Natural killer cell (primary cell): ENCODE data around the gene IL11RA. TPM values are rescaled to one million over a fixed set of nuclear protein-coding genes. Genes with fewer than 3 reads are reported as not detected.

ENCODE experiments used
- ATAC-seq, 3 donors: fragments of 150-1000 bp in 2 of 3; fragments of 200-7000 bp in 1 of 3; cut with Tn5 transposase; 1 replicate in 1 of 3; 2 replicates in 2 of 3; pipeline ENCODE4 v1.10.0; 2021; ENCODE audit warnings: mild to moderate bottlenecking in 2 of 3, moderate library complexity in 2 of 3
- DNase-seq, 2 donors: peaks; one replicate each; pipeline versions ENCODE4 v3.0.0 to v3.0.0-alpha.2; 2013 to 2021; ENCODE audit warnings: mixed read lengths in 1 of 2
- H3K27ac ChIP-seq: one replicate; pipeline ENCODE4 v1.5.1; 2013; ENCODE audit warnings: mild to moderate bottlenecking, low read length
- H3K27me3 ChIP-seq: one replicate; pipeline ENCODE4 v1.6.1; 2013; ENCODE audit warnings: low read length; ENCODE audit not compliant: control insufficient read depth, insufficient read depth
- H3K36me3 ChIP-seq: one replicate; pipeline ENCODE4 v1.6.1; 2013; ENCODE audit warnings: low read length; ENCODE audit not compliant: control insufficient read depth, insufficient read depth
- H3K4me1 ChIP-seq: one replicate; pipeline ENCODE4 v1.6.1; 2013; ENCODE audit warnings: low read length; ENCODE audit not compliant: control insufficient read depth, insufficient read depth
- H3K4me3 ChIP-seq: one replicate; pipeline ENCODE4 v1.5.1; 2013; ENCODE audit warnings: low read length
- H3K9me3 ChIP-seq: one replicate; pipeline ENCODE4 v1.6.1; 2013; ENCODE audit warnings: low read length; ENCODE audit not compliant: control insufficient read depth, insufficient read depth
- H3K27ac Mint-ChIP-seq, 2 donors: one replicate each; pipeline ENCODE4 v1.8.0; 2022; ENCODE audit warnings: mild to moderate bottlenecking in 2 of 2, mixed read lengths in 2 of 2, moderate library complexity in 1 of 2
- H3K27me3 Mint-ChIP-seq, 2 donors: one replicate each; pipeline ENCODE4 v1.8.0; 2022; ENCODE audit warnings: low read depth in 2 of 2, mixed read lengths in 2 of 2
- H3K36me3 Mint-ChIP-seq: one replicate; pipeline ENCODE4 v1.8.0; 2022; ENCODE audit warnings: mixed read lengths
- H3K4me1 Mint-ChIP-seq, 2 donors: one replicate each; pipeline ENCODE4 v1.8.0; 2022; ENCODE audit warnings: mixed read lengths in 2 of 2
- H3K4me3 Mint-ChIP-seq: one replicate; pipeline ENCODE4 v1.8.0; 2022; ENCODE audit warnings: mild to moderate bottlenecking, moderate library complexity, mixed read lengths
- H3K9me3 Mint-ChIP-seq, 2 donors: one replicate each; pipeline ENCODE4 v1.8.0; 2022; ENCODE audit warnings: mixed read lengths in 2 of 2
- CTCF ChIP-seq: fragments of 200-600 bp; IDR thresholded peaks from one replicate; pipeline ENCODE4 v1.8.0; 2022; ENCODE audit warnings: antibody characterized with exemption
- WGBS: methylation state at CpG from one replicate; pipeline ENCODE4 v1.1.7; 2013; ENCODE audit warnings: missing lambda C conversion rate; ENCODE audit not compliant: insufficient coverage; 5-methylcytosine and 5-hydroxymethylcytosine counted together
- intact Hi-C: fragments of 100-400 bp; cut with micrococcal nuclease; formaldehyde crosslinking; loops from one replicate; pipeline ENCODE4 v1.14.2; 2022
- total RNA-seq, 4 donors: library from RNA; stranded (reverse); fragments of 120-200 nt in 1 of 4; gene quantifications; one replicate each; pipeline versions ENCODE4 v1.2.3 to v1.2.4, GENCODE V29; 2013 to 2022

The IL11RA gene
- total RNA-seq, 3 donors from 2014 or later (not counting 1 experiment from before 2014, with no cell fraction given), result 64.2 to 91.1 (median 66.1) TPM

DNA sequence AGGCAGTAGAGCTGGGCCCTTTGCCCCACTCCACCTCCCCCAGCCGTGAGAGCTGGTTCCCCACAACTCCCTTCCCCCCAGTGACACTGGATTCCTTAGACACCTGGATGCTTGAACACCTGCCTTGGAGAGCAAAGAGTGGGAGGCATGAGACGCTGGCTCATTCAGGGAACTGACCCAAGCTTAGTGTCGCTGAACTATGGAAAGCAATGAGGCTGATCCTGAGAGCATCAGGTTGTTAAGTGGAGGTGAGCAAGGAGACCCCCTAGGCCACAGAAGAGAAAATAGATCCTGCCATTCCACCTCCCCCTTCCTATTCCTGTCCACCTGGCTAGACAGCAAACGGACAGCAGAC is 37.1 kb downstream of the IL11RA start:
- Mint-ChIP-seq H3K36me3 (no peaks in the 10 kb centered on the region), H3K27me3 (peaks cover 0 to 3% of the 10 kb centered on the region in 2 donors), H3K4me1 (peaks cover 8 to 10% of the 10 kb centered on the region in 2 donors), H3K4me3 (no peak overlapping the region), H3K27ac (no peak overlapping the region), H3K9me3 (no peaks in the 10 kb centered on the region)
- DNase-seq, result no peak
- Histone ChIP-seq H3K4me3 (no peak overlapping the region), H3K4me1 (no peaks in the 10 kb centered on the region), H3K27ac (no peak overlapping the region), H3K27me3 (no peaks in the 10 kb centered on the region), H3K36me3 (no peaks in the 10 kb centered on the region), H3K9me3 (no peaks in the 10 kb centered on the region)
- intact Hi-C loops, result no loop called here
- 79% methylated on average over 4 of the region's 4 CpGs for WGBS
- TF ChIP-seq CTCF, result no peak
- ATAC-seq, result no peak

DNA sequence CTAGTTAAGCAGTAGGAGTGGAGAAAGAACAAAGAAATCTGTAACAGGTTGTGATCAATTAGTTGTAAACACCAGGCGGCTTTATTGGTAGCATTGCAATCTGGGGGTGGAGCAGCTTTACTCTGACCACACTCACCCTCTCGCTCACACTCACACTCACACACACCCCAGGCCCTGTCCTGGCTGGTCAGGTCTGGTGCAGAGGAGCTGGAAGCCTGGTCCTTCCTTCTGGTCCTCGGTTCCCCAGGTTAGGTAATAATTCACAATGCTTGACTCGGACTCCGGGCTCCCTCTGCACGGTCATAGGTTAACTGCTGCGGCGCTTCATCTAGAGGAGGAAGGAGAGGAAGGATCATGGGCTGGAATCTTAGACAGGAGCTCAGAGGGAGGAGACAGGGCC is 37.5 kb downstream of the IL11RA start:
- H3K27ac Mint-ChIP-seq, result no peak overlapping the region

DNA sequence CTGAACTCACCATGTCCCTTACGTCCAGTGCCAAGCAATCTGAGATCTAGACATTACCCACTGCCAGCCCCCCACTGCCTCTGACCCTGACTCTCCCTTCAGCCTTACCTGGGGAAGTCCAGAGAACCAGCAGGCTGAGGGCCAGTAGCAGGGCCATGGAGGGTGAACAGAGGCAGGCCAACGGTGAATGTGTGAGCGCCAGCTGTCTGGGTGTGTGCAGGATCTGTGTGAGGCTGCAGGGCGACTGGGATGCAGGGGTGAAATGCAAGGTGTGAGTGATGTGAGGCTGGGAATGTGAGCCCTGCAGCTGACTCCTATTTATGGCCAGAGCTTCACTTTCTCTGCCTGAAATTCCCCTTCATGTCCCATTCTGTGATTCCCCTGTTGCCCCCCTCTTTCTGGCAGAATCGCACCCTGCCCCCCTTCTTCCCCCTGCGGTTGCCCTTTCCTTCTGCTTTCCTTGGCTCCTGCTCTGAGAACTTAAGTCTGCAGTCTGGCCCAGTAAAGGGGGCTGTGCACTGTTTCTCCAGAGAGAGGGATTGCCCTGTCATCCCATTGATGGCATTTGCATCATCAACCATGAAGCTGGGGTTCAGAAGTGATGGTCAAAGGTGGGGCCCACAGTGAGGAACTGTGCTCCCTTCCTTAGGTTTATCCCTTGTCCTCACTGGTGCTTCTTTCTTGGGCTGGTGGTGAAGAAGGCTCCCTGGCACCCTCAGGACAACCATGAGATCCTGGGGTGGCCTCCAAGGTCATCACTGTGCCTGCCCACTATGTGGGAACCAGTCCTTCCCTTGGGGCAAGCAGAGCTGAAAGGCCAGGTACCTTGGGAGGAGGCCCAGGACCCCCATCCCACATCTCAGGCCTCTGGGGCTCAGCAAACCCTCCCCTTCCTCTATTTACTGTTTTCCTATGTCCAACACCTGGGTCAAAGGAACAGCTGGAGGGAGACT is 39.3 kb downstream of the IL11RA start, which contains the start of gene CCL19:
CCL19 (minus strand) TSS at position 294 of the 953 bp plus-strand sequence; CDS start at position 157, 137 bp downstream.
- no peak within 1 kb of the TSS for H3K27ac ChIP-seq
- no peaks in the 10 kb centered on the region for H3K36me3 ChIP-seq
- ATAC-seq (no peak), DNase-seq (no peak)
- TF ChIP-seq CTCF, result no peak
- Mint-ChIP-seq H3K4me1 (no peaks in the 10 kb centered on the region), H3K9me3 (no peaks in the 10 kb centered on the region), H3K27ac (no peak within 1 kb of the TSS), H3K27me3 (peaks cover 0 to 8% of the 10 kb centered on the region in 2 donors), H3K36me3 (no peaks in the 10 kb centered on the region), H3K4me3 (no peak within 1 kb of the TSS)
- no peaks in the 10 kb centered on the region for H3K27me3 ChIP-seq
- H3K4me3 ChIP-seq, result no peak within 1 kb of the TSS
- intact Hi-C loops, result no loop called here
- H3K4me1 ChIP-seq, result no peaks in the 10 kb centered on the region
- H3K9me3 ChIP-seq, result no peaks in the 10 kb centered on the region
- WGBS, result 47% methylated on average over 6 of the region's 6 CpGs

More for the DNA sequence above, 37.5 kb downstream of the IL11RA start:
- ATAC-seq (no peak), DNase-seq (no peak)
- H3K27me3 Mint-ChIP-seq, result peaks cover 0 to 3% of the 10 kb centered on the region in 2 donors
- intact Hi-C loops, result no loop called here
- Histone ChIP-seq H3K36me3 (no peaks in the 10 kb centered on the region), H3K27ac (no peak overlapping the region), H3K9me3 (no peaks in the 10 kb centered on the region), H3K4me1 (no peaks in the 10 kb centered on the region), H3K4me3 (no peak overlapping the region), H3K27me3 (no peaks in the 10 kb centered on the region)
- no peak overlapping the region for H3K4me3 Mint-ChIP-seq
- H3K9me3 Mint-ChIP-seq, result no peaks in the 10 kb centered on the region
- no peaks in the 10 kb centered on the region for H3K36me3 Mint-ChIP-seq
- TF ChIP-seq CTCF, result no peak
- WGBS, result 95% methylated on average over 7 of the region's 8 CpGs
- peaks cover 8 to 10% of the 10 kb centered on the region in 2 donors for H3K4me1 Mint-ChIP-seq
